Liver (tissue), 3 donors: ENCODE results near the gene CELA2A.

ENCODE experiments used
- CTCF ChIP-seq: fragments of 150-350 bp; IDR thresholded peaks from 2 replicates; pipeline ENCODE4 v1.5.1; 2017; ENCODE audit warnings: improper control_type of control experiment, low read depth, low read length; ENCODE audit not compliant: missing input control
- NR2F2 ChIP-seq: IDR thresholded peaks from 2 replicates; pipeline ENCODE4 v1.6.1; 2016; ENCODE audit warnings: antibody characterized with exemption
- RAD21 ChIP-seq, 2 donors: IDR thresholded peaks; 2 replicates each; pipeline ENCODE4 v1.6.1; 2016; ENCODE audit warnings: antibody characterized with exemption in 2 of 2, mild to moderate bottlenecking in 2 of 2
- REST ChIP-seq: IDR thresholded peaks from 2 replicates; pipeline ENCODE4 v1.6.1; 2016; ENCODE audit warnings: antibody characterized with exemption, mild to moderate bottlenecking
- YY1 ChIP-seq: IDR thresholded peaks from 2 replicates; pipeline ENCODE4 v1.6.1; 2016; ENCODE audit warnings: antibody characterized with exemption, mild to moderate bottlenecking
- ZBTB33 ChIP-seq: IDR thresholded peaks from 2 replicates; pipeline ENCODE4 v1.6.1; 2016; ENCODE audit warnings: antibody characterized with exemption
- donor health status: healthy.
- donor health status: healthy.

GRCh38 chr1:15454256-15454655 lies 2.3 kb upstream of the CELA2A start:
- TF ChIP-seq CTCF = no peak
- no peak for TF ChIP-seq ZBTB33
- no peak for TF ChIP-seq YY1
- TF ChIP-seq RAD21 (IDR thresholded peaks at IDR 0.05) = no peak
- no peak for TF ChIP-seq REST
- no peak for TF ChIP-seq NR2F2
